DMS114 treated with DMSO at 0.1 percent for 48 hours (cell line): ENCODE measurements around the gene PAPSS1.
"Not testable (repeated sequence)": the region's sequence is repeated elsewhere in the genome, so short reads cannot be mapped to it uniquely, and the experiment has no call there.

ENCODE experiments used
- DNase-seq: peaks from one replicate; lab custom pipeline; 2025; ENCODE audit not compliant: unreplicated experiment; lab: John Stamatoyannopoulos, UW

Gene PAPSS1

DNA sequence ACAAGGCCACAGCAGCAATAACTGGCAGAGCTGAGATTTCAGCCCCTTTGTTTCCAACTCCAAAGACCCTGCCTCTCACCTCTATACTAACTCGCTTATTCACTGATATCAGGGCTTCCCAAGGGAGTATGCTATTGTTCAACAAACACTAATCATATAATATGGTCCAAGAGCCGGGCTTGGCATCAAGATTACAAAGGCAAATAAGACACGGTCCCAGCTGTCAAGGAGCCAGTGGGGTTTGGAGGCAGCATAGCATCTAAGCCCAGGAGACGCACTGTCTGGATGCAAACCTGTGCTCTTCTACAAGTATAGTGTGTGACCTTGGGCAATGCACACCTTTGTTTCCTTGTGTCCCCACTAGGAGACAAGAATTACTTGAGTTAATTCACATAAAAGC is 28.7 kb downstream of the PAPSS1 start:
- no peak for DNase-seq

DNA sequence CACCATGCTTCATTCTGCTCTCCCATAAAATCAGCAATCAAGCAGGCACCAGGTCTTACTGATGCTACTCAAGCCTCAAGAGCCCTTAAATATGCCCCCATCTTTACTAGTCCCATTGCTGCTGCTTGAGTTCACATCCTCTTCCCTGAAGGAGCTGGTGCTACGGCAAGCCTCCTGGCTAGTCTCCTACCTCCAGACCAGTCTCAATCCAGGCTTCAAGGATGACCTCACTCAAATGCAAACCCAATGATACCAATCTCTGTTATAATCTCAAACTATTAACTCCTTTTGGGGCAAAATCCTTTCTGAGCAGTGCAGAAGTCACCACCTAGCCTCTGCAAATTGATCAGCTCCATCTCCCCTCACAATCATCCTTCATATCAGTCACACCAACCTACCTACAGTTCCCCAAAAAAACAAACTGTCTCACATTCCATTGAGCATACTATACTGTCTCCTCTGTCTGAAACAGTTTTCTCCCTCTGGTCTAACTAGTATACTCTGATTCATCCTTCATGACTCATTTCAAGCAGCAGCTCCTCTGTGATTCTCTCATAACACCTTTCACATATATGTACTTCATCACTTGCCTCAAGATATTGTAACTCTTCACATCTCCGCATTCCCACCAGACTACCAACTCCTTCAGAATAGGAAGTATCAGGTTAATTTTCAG is 30.0 kb downstream of the PAPSS1 start:
- DNase-seq: no peak

DNA sequence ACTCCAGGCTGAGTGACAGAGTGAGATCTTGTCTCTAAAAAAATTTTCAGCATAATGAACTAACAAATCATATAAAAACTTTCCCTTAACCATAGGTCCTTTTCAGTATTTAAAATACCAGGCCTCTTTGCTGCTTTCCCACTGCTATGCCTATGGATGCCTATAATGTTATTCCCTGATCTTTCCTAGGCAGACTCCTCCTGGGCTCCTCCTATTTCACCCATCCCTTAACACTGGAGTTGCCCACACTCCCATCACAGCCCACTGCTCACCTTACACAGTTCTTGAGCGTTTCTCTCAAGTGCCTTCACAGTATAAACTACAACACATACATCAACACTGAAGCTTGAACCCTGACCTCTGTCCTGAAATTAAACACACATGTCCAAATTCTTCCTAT is 31.6 kb downstream of the PAPSS1 start:
- DNase-seq: no peak

- no peak for DNase-seq
Measured at GRCh38 chr4:107685740-107686139, 34.3 kb downstream of the PAPSS1 start.

- no peak for DNase-seq
Measured at GRCh38 chr4:107683873-107684272, 36.2 kb downstream of the PAPSS1 start.

DNA sequence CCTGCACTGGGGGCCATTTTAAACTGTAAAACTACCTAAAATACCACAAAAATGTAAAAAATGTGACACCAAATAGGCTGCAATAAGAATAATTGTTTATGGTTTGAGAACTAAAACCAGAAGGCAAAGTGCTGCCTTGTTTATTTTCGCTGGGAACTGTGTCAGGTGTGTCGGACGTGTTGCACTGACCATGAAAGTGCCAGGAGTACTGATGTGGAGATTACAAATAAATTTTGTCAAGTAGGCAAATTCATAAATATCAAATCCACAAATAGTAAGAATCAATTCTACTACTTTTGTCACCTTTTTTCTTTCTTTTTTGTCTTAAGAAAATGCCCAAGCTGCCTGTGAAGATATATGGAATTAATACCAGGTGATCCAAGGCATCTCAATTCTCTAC is 37.7 kb downstream of the PAPSS1 start:
- DNase-seq: no peak

DNA sequence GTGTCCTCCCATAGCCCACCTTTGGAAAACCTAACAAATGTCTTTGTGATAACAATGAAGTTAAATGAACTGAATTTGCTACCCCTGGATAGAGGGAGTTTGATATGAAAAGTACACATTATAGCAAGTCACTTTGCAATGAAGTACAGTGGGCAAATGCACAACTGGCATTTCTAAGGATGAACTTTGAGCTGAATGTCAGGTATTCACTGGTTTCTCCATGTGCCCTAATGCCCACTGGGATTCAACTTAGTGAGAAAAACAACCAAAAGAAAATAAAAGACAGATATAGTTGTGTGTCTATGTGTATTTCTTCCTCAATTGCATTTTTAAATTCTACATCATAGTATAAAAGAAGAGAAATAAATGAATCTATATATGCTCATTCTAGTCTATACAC is 51.0 kb downstream of the PAPSS1 start:
- DNase-seq: no peak

DNA sequence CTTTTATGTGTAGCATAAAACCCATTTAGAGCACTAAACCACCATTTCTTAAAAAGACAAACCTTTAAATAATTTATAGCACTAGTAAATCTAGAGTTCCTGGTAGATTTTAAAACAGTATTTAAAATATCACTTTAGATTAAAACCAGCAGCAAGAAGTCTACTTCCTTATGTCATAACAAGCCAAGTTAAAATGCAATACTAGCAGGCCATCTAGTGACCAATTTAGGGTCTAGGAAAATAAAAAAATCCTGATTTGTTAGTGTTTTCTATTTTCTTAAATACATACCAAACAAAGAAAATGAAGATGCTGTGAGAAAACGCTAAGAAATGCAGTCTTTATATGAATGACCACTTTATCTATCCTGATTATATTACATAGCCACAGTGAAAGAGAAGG is 53.9 kb downstream of the PAPSS1 start:
- no peak for DNase-seq

DNA sequence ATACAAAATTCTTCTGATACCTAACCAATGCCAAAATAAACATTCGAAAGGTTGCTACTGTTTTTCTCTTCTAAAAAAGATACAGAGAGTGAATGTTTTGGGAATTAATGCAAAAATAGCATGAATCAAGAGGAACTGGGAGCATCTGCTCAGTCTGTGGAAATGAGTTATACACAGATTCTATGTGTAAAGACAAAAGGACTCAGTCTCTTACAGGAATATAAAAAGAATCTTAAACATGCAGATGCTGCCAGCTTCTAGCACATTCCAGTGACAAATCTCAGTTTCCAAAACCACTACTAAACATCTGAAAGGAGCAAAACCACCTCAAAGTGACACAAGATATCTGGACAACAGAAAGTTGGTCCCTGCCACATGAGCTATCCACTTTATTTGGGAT is 55.0 kb downstream of the PAPSS1 start:
- no peak for DNase-seq

GRCh38 chr4:107658400-107659336 is 61.4 kb downstream of the PAPSS1 start:
- DNase-seq: no peak

DNA sequence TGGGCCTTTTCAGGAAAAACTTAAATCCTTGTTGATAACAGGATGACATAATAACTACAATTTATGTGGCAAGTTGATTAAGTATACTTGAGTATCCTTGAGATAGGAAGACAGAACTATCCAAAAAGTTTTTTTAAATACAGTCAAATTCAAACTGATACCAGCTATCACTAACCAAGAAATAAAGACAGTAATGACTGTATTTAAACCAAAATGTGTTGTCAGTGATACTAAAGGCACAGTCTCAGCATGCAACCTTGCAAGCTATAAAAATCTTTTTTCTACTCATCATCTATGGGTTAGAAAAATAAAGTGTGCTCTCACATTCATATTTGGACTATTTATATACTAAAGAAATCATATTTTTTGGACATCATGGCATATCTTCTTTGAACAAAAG is 64.7 kb downstream of the PAPSS1 start:
- no peak for DNase-seq

DNA sequence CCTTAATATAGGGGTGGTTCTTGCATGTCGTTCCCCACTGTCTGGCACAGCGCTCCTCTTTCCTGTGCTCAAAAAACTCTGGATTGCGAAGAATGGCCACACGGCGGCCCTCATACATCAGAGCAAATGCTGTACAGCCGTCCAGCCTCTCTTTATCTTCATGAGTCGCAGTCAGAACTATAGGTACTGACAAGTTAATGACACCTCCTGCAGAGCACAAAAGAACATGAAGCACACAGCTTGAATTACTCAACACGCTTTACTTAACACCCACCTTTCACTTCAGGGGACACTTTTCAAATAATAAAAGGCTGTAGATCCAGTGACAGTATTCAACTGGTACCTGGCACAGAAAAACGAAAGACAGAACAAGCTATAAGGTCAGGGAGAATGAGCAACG is 65.3 kb downstream of the PAPSS1 start:
- no peak for DNase-seq

DNA sequence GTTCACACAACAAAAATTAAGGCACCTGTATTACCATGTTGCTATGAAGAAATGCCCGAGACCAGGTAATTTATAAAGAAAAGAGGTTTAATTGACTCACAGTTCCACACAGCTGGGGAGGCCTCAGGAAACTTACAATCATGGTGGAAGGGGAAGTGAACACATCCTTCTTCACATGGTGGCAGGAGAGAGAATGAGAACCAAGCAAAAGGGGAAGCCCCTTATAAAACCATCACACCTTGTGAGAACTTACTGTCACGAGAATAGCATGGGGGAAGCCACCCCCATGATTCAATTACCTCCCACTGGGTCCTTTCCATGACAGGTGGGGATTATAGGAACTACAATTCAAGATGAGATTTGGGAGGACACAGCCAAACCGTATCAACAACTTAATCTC is 68.6 kb downstream of the PAPSS1 start:
- not testable (repeated sequence) for DNase-seq

GRCh38 chr4:107650251-107650650 is 69.8 kb downstream of the PAPSS1 start:
- DNase-seq: no peak

DNA sequence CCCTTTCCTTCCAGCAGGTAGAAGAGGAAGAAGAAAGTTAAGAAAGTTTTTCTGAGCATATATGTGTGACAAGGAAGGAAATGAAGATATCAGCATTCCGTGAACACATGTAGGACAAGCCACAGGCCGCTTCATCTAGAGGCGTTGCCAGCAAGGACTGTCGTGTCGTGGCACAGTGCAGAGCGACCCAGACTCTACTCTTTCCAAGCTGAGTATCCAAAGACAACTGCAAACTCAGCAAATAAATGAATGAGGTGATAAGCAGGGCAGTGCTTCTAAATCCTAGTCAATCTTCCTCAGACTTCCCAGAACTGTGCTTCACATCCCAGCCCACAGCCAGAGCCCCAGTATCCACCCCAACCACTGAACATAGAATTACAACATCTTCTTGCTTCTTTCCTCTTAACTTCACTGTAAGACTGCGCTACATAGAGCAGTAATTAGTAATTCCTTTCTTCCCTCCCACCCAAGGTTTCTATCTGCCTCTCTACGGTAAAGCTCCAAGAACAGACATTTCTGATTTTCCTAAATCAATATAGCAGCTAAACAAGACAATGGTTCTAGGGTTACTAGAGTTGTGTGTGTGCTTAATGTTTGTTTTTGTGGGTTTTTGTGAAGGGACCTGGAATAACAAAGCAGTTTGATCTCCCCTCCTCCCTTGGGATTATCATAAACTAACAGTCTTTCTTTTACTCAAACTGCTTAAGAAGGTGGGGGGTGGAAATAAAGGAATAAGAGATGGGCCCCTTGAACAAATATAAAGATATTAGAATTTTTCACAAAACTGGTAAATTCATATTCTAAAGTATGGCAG is 71.6 kb downstream of the PAPSS1 start:
- no peak for DNase-seq

GRCh38 chr4:107647591-107647990 is 72.4 kb downstream of the PAPSS1 start:
- DNase-seq: no peak

- no peak for DNase-seq
Measured at GRCh38 chr4:107645604-107646003, 74.4 kb downstream of the PAPSS1 start.

- DNase-seq: no peak
Measured at GRCh38 chr4:107643021-107643420, 77.0 kb downstream of the PAPSS1 start.

DNA sequence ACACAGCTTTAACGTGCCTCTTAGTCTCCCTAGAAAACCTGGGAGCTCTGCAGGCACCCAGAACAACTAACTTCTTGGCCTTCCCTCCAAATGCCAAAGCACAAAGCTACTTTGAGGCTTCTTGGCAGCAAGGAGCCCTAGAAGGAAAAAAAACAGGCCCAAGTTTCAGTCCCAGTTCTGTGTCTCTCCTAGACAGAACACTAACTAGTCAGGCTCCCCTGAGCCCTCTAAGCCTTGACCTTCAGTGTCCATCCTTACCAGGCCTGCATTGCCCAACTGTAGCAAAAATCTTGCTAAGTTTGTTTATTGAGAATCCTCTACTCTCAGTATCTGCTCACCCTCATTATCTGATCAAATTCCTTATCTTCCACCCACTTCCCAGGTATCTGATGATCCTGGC is 79.2 kb downstream of the PAPSS1 start:
- DNase-seq: no peak

DNA sequence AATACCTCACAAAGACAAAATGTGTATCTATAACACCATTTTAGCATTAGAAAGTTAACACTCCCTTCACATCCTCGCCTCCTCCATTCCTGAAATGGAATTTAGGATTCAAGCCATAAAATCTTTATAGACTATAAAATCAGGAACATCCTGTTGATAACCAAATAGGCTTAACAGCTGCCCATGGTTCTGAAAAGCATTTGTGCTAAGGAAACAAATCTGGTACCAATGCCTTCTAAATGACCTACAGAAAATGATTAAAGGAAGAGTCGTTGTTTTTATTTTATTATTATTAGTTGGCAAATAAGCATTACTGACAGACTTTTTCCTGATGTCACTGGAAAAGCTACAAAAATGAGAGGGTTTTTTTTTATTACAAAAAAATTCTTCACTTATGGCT is 79.8 kb downstream of the PAPSS1 start:
- DNase-seq: no peak

DNA sequence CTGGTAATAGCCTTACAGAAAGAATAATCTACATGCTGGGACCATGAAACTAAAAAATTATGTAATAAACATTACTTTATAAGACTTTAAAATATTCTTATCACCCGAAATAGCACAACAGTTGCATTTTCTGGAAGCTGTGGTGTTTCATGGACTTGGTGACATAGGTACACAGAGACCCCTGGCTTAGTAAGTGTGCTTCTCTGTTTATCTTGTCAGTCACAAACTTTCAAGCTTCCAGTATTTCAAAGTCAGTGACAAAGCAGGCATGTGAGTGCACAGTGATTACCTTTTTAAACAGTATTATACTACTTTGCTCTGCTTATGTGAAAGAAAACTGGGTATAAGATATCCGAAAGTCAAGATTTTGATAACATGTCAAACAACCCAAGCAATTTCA is 84.3 kb downstream of the PAPSS1 start:
- no peak for DNase-seq

DNA sequence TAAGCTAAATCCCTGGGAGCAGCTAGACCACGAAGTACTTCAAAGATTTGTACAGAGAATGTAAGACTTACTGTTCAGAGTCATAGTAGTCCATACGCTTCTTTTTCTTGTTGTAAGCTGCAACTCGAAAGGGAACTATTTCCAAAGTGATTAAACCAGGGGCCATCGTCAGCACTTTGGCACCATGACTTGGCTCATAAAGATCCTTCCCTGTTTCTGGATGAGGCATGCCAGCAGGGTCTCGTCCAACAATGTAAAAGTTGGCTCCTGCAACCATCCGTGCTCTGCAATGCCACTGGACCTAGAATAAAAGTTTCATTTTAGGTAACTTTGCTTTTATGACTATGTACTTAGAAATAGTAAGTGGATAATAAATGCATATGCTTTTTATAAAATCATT is 88.5 kb downstream of the PAPSS1 start:
- no peak for DNase-seq
